ENCODE measurements around the gene CYTL1. TPM values are rescaled to one million over a fixed set of nuclear protein-coding genes. Genes with fewer than 3 reads are reported as not detected.
"Not testable (repeated sequence)": the region's sequence is repeated elsewhere in the genome, so short reads cannot be mapped to it uniquely, and the experiment has no call there.

Gene CYTL1, protein sequence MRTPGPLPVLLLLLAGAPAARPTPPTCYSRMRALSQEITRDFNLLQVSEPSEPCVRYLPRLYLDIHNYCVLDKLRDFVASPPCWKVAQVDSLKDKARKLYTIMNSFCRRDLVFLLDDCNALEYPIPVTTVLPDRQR
- total RNA-seq, result not detected
- total RNA-seq, result 0 reads per million in 2 donors

DNA sequence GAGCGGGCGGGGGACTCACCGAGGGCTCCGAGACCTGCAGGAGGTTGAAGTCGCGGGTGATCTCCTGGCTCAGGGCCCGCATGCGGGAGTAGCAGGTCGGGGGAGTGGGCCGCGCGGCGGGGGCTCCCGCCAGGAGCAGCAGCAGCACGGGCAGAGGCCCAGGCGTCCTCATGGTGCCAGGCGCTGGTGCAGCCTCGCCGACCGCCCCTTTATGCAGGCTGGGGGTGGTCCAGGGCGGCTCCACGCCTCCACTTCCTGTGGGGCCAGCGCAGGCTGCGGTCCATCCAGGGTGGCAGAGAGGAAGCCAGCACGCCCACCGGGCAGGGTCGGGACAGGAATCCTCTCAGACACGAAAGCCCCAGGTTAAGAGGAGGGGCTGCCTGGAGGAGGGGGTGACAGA lies at the start of gene CYTL1:
Gene CYTL1, minus strand, starts transcription at position 185 of the 400 bp plus-strand sequence. Its CDS starts 13 bp downstream, at position 172.
- Mint-ChIP-seq H3K4me3 (no peak within 1 kb of the TSS), H3K36me3 (ENCODE audit: low read depth) (no peaks in the 10 kb centered on the region), H3K27me3 (peaks cover 45% of the 10 kb centered on the region), H3K4me1 (no peaks in the 10 kb centered on the region), H3K27ac (no peak within 1 kb of the TSS)
- DNase-seq, result no peak
- H3K9me3 ChIP-seq (ENCODE audit: control insufficient read depth, low read length, poor library complexity, severe bottlenecking), result no peaks in the 10 kb centered on the region
- no peak for ATAC-seq

DNA sequence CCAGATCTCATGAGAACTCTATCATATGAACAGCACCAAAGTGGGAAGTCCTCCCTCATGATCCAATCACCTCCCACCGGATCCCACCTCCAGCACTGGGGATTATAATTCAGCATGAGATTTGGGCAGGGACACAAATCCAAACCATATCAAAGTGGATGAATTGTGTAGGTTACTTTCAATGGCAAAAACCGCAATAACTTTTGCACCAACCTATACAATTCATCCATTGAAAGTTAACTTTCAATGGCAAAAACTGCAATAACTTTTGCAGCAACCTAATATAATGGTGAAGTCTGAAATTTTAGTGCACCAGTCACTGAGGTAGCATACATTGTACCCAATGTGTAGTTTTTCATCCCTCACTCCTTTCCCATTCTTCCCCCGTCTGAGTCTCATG lies 48.6 kb upstream of the CYTL1 start:
- Mint-ChIP-seq H3K4me1 (no peaks in the 10 kb centered on the region), H3K36me3 (ENCODE audit: low read depth) (no peaks in the 10 kb centered on the region), H3K4me3 (no peak overlapping the region), H3K27ac (no peak overlapping the region), H3K27me3 (peaks cover 7% of the 10 kb centered on the region)
- ATAC-seq, result no peak
- no peak for DNase-seq
- no peaks in the 10 kb centered on the region for H3K9me3 ChIP-seq (ENCODE audit: control insufficient read depth, low read length, poor library complexity, severe bottlenecking)

DNA sequence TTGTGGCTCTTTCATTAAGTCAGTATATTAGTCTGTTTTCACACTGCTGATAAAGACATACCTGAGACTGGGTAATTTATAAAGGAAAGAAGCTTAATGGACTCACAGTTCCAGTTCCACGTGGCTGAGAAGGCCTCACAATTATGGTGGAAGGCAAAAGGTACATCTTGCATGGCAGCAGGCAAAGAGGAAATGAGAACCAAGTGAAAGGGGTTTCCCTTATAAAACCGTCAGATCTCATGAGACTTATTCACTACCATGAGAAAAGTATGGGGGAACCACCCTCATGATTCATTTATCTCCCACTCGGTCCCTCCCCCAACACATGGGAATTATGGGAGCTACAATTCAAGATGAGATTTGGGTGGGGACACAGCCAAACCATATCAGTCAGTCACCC lies 47.7 kb upstream of the CYTL1 start:
- not testable (repeated sequence) for H3K36me3 Mint-ChIP-seq (ENCODE audit: low read depth); H3K4me1 Mint-ChIP-seq; DNase-seq; H3K27me3 Mint-ChIP-seq; ATAC-seq; H3K4me3 Mint-ChIP-seq; H3K9me3 ChIP-seq (ENCODE audit: control insufficient read depth, low read length, poor library complexity, severe bottlenecking); H3K27ac Mint-ChIP-seq

DNA sequence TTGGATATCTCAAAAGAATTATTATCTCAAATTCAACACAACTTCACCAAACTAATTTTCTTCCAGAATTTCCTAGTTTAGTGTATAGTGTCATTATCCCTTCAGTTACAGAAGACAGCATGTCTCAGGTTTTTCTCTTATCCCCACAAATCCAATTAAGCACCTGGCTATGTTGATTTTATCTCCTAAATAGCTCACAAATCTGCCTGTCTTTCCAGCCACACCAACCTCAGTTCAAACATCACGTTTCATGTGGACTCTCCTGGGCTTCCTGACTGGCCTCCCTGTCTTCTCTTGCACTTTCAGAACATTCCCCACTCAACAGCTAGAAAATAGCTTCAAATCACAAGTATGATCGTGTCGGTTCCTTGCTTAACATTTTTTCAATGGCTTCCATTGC lies 46.8 kb upstream of the CYTL1 start:
- H3K9me3 ChIP-seq (ENCODE audit: control insufficient read depth, low read length, poor library complexity, severe bottlenecking), result no peaks in the 10 kb centered on the region
- no peak overlapping the region for H3K27ac Mint-ChIP-seq
- DNase-seq (no peak), ATAC-seq (no peak)
- no peaks in the 10 kb centered on the region for H3K4me1 Mint-ChIP-seq
- H3K4me3 Mint-ChIP-seq, result no peak overlapping the region
- no peaks in the 10 kb centered on the region for H3K36me3 Mint-ChIP-seq (ENCODE audit: low read depth)
- peaks cover 7% of the 10 kb centered on the region for H3K27me3 Mint-ChIP-seq

- H3K4me1 Mint-ChIP-seq, result peaks cover 8% of the 10 kb centered on the region
- H3K27ac Mint-ChIP-seq, result no peak overlapping the region
- H3K4me3 Mint-ChIP-seq, result no peak overlapping the region
- no peaks in the 10 kb centered on the region for H3K9me3 ChIP-seq (ENCODE audit: control insufficient read depth, low read length, poor library complexity, severe bottlenecking)
- H3K36me3 Mint-ChIP-seq (ENCODE audit: low read depth), result no peaks in the 10 kb centered on the region
- no peak for DNase-seq
- ATAC-seq, result no peak
- peaks cover 52% of the 10 kb centered on the region for H3K27me3 Mint-ChIP-seq
Observed at GRCh38 chr4:5055411-5055810, 36.2 kb upstream of the CYTL1 start.

DNA sequence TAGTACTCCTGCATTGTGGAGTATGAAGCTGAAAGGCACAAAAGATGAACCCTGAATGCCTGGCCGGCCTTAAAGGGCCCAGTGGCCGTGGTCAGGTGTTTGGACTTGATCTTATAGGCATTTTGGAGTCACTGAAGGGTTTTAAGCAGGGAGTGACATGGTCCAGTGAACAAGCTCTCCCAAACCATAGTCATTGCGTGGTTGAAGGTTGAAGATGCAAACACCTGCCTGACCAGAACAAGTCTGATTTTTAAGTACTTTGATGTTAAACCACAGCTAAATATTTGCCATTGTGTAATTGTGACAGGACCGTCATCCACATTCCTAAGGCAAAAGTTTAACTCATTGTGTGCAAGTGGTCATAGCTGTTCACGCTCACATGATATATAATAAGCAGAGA lies 35.3 kb upstream of the CYTL1 start:
- Mint-ChIP-seq H3K27ac (no peak overlapping the region), H3K4me1 (peaks cover 10% of the 10 kb centered on the region), H3K27me3 (peaks cover 59% of the 10 kb centered on the region), H3K4me3 (no peak overlapping the region), H3K36me3 (ENCODE audit: low read depth) (no peaks in the 10 kb centered on the region)
- ATAC-seq (no peak), DNase-seq (no peak)
- H3K9me3 ChIP-seq (ENCODE audit: control insufficient read depth, low read length, poor library complexity, severe bottlenecking), result no peaks in the 10 kb centered on the region

GRCh38 chr4:5052726-5053425 lies 33.6 kb upstream of the CYTL1 start:
- Mint-ChIP-seq H3K36me3 (ENCODE audit: low read depth) (peaks cover 5% of the 10 kb centered on the region), H3K27me3 (peaks cover 68% of the 10 kb centered on the region), H3K27ac (no peak overlapping the region), H3K4me3 (no peak overlapping the region), H3K4me1 (peaks cover 10% of the 10 kb centered on the region)
- no peaks in the 10 kb centered on the region for H3K9me3 ChIP-seq (ENCODE audit: control insufficient read depth, low read length, poor library complexity, severe bottlenecking)
- DNase-seq (no peak), ATAC-seq (no peak)

DNA sequence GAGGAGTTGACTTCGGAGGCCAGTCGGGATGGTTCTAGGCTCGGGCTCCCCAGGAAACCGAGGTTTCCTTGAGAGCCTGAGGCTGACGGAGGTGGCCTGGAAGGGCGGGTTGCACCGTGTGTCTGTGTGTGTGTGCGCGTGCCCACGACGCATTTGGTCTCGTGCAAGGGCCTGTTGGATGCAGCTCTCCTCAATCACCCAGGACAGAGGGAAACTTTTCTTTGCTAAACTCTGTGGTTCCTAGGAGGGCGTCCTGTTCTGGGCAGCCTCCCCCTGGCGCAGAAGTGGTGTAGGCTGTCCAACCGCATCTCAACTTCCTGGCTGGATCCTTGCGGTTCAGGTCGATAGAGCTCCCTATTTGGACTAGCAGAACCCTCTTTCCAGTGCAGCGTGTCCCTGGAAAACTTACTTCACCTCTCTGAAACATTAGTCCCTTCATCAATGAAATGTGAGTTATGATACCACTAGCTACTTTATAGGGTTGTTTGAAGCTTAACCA lies 33.0 kb upstream of the CYTL1 start:
- H3K4me1 Mint-ChIP-seq, result peaks cover 10% of the 10 kb centered on the region
- peaks cover 74% of the 10 kb centered on the region for H3K27me3 Mint-ChIP-seq
- peaks cover 5% of the 10 kb centered on the region for H3K36me3 Mint-ChIP-seq (ENCODE audit: low read depth)
- DNase-seq (no peak), ATAC-seq (no peak)
- no peak overlapping the region for H3K27ac Mint-ChIP-seq
- peak overlapping the region; percentile 85 for H3K4me3 Mint-ChIP-seq
- no peaks in the 10 kb centered on the region for H3K9me3 ChIP-seq (ENCODE audit: control insufficient read depth, low read length, poor library complexity, severe bottlenecking)

- no peak for DNase-seq
- ATAC-seq, result no peak
- H3K4me1 Mint-ChIP-seq, result peaks cover 13% of the 10 kb centered on the region
- peak within 1 kb of the TSS; percentile 85 for H3K4me3 Mint-ChIP-seq
- H3K27me3 Mint-ChIP-seq, result peaks cover 77% of the 10 kb centered on the region
- no peak within 1 kb of the TSS for H3K27ac Mint-ChIP-seq
- H3K36me3 Mint-ChIP-seq (ENCODE audit: low read depth), result peaks cover 7% of the 10 kb centered on the region
- no peaks in the 10 kb centered on the region for H3K9me3 ChIP-seq (ENCODE audit: control insufficient read depth, low read length, poor library complexity, severe bottlenecking)
Observed at GRCh38 chr4:5051278-5052203, 32.3 kb upstream of the CYTL1 start, which contains the start of gene STK32B. TSS of gene STK32B (plus strand) at chr4:5051480.

GRCh38 chr4:5050520-5051277 lies 31.4 kb upstream of the CYTL1 start:
- Mint-ChIP-seq H3K27me3 (peaks cover 70% of the 10 kb centered on the region), H3K27ac (no peak overlapping the region), H3K4me1 (peaks cover 13% of the 10 kb centered on the region), H3K36me3 (ENCODE audit: low read depth) (peaks cover 7% of the 10 kb centered on the region), H3K4me3 (peak overlapping the region; percentile 85)
- DNase-seq (no peak), ATAC-seq (no peak)
- H3K9me3 ChIP-seq (ENCODE audit: control insufficient read depth, low read length, poor library complexity, severe bottlenecking), result no peaks in the 10 kb centered on the region

GRCh38 chr4:5048721-5049120 lies 29.5 kb upstream of the CYTL1 start:
- peaks cover 7% of the 10 kb centered on the region for H3K36me3 Mint-ChIP-seq (ENCODE audit: low read depth)
- H3K4me3 Mint-ChIP-seq, result no peak overlapping the region

GRCh38 chr4:5045097-5045496 lies 25.8 kb upstream of the CYTL1 start:
- ATAC-seq (no peak), DNase-seq (no peak)
- Mint-ChIP-seq H3K4me1 (peaks cover 3% of the 10 kb centered on the region), H3K27me3 (peaks cover 56% of the 10 kb centered on the region), H3K4me3 (no peak overlapping the region), H3K36me3 (ENCODE audit: low read depth) (peaks cover 7% of the 10 kb centered on the region), H3K27ac (no peak overlapping the region)
- H3K9me3 ChIP-seq (ENCODE audit: control insufficient read depth, low read length, poor library complexity, severe bottlenecking), result no peaks in the 10 kb centered on the region

More at GRCh38 chr4:5048721-5049120, 29.5 kb upstream of the CYTL1 start:
- ATAC-seq, result no peak
- Mint-ChIP-seq H3K4me1 (peaks cover 13% of the 10 kb centered on the region), H3K27me3 (peaks cover 74% of the 10 kb centered on the region), H3K27ac (no peak overlapping the region)
- no peak for DNase-seq
- no peaks in the 10 kb centered on the region for H3K9me3 ChIP-seq (ENCODE audit: control insufficient read depth, low read length, poor library complexity, severe bottlenecking)

All from T-helper 17 cell (primary cell).